Erythroblast (primary cell): ENCODE measurements around the gene COBL.

Source experiments
- DNase-seq, 2 experiments: peaks; one replicate each; lab custom pipeline; 2025; lab: John Stamatoyannopoulos, UW
- GATA1 ChIP-seq: IDR thresholded peaks from 2 replicates; pipeline ENCODE4 v1.6.1; 2011; ENCODE audit warnings: low read depth, mild to moderate bottlenecking, control low read depth, low read length, moderate library complexity
- POLR2A ChIP-seq: IDR thresholded peaks from 2 replicates; pipeline ENCODE4 v1.6.1; 2011; ENCODE audit warnings: mild to moderate bottlenecking, low read length

Gene COBL, protein sequence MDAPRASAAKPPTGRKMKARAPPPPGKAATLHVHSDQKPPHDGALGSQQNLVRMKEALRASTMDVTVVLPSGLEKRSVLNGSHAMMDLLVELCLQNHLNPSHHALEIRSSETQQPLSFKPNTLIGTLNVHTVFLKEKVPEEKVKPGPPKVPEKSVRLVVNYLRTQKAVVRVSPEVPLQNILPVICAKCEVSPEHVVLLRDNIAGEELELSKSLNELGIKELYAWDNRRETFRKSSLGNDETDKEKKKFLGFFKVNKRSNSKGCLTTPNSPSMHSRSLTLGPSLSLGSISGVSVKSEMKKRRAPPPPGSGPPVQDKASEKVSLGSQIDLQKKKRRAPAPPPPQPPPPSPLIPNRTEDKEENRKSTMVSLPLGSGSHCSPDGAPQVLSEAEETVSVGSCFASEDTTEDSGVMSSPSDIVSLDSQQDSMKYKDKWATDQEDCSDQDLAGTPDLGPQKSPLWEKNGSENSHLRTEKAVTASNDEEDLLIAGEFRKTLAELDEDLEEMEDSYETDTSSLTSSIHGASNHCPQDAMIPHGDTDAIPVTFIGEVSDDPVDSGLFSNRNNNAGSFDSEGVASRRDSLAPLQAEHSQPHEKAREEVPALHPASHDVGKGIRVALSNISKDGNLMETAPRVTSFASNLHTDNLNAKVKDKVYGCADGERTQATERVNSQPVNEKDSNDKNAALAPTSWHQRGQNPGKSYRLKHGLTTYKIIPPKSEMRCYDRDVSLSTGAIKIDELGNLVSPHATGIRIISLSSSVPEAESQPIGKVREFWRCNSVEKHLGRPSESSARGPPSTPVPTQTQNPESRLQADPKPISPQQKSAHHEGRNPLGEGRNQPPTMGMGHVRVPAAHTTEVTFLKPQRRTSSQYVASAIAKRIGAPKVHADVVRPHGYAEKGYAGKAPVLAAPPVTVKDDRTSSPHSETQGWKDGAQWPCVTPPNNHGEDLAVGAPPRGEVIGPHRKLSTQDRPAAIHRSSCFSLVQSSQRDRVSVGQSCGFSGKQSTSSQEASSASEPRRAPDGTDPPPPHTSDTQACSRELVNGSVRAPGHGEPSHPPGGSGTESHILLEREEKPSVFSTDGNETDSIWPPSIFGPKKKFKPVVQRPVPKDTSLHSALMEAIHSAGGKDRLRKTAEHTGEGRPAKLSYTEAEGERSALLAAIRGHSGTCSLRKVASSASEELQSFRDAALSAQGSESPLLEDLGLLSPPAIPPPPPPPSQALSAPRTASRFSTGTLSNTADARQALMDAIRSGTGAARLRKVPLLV

DNA sequence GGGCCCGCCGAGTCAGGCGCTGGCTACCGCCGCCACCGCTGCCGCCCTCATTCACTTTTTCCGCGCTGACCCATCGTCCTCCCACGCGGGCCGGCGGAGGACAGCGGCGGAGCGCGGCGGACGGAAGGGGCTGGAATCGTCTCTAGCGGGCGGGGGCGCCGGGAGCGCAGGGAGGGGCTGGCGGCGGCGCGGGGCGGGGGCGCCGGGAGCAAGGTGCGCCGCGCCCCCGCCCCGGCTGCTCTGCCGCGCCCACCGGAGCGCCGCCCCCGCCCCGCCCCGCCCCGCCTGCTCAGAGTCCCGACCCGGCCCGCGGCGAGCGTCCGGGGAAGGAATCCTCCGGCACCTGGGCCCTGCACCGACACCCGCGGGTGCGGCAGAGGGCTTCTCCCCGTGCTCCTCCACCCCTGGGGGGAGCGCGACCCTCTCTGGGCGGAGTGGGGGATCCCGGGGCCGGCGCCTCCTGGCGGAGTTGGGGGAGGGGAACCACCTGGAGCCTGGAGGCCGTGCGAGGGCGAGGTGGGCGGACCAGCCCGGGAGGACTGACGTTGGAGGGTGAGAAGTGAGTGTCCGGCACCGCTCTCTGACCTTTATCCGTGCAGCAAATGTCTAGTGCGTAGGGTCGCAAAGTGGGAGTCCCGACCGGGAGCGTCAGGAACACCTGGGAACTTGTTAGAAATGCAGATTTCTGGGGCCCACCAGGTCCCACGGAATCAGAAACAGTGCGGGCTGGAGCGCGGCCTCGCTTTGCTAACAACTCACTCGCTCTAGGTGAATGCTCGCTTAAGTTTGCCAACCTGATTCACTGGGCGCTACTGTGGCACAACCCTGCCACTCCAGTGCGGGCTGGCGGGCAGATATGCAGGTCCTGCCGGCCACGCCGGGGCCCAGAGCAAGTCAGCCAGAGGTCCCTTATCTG, at the start of gene COBL:
Gene COBL (minus strand): TSS at position 144 of the 916 bp plus-strand sequence. CDS start 176 bp downstream, outside the sequence.
- TF ChIP-seq POLR2A (no peak), GATA1 (no peak)
- DNase-seq: no peak

DNA sequence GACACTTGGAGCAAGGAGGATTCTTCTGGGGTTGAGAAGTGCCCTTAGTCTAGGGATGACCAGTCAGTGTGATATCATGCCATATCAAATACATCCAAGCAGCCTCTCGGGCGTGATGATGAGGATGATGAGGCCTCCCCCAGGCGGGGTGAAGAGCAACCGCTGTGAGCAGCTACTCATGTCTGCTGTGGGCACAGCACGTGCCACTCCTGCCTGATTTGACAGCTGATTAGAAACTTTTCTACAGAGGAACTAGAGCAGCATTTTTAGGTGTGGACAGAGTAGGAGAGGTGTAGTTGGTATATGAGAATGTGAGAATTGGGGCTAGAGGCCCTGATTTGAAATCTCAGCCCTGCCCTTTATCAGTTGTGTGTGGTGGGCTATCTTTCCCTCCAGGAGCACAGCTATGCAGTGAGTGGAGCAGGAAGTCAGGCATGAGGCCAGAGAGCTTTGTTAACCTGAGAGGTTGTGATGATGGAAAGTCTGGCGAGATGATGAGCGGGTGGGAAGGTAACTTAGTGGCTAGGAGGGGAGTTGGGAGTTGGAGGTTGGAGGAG, 49.6 kb upstream of the COBL start:
- no peak for TF ChIP-seq GATA1
- no peak for TF ChIP-seq POLR2A
- DNase-seq: no peak

DNA sequence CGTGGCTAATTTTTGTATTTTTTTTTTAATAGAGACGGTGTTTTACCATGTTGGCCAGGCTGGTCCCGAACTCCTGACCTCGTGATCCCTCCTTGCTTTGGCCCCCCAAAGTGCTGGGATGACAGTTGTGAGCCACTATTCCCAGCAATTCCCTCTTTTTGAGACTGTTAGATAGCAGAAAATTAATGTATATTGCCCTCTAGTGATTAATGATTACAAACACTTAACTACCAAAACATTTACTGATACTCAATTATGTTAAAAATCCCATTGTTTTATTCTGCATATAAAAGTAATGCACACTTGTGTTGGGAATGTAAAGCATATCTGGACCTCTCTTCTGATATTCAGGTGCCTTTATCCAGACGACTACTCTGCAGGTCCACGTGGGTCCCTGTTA, 41.2 kb upstream of the COBL start:
- DNase-seq: no peak
- TF ChIP-seq POLR2A (no peak), GATA1 (no peak)

DNA sequence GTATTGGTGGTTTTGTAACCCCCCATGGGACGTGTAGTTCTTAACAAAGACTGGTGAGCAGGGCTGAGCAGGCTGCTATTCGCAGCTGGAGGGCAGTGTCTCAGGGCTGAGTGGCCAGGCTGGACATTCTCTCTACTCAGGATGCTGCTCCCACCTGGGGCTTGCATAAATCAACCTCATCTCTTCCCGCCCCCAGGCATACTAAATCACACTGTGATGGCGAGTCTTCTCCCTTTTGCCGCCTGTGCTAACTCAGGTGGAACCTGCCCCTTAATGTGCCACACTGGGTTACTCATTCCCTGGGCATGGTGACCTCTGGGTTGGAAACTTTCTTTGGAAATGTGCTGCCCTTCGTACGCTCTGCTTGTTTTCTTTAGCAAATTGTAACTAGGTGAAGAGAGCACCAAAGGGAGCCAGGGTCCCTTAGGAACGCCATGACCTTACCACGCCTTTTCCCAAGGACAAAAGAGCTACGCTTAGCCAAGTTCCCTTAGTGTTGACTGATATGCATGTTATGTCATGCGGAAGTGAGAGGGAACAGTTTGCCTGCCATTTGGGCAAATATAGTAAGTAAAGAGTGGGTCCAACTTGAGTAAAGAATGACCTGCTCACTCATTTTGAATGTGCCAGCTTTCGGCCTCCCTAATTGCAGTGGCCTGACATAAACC, 40.4 kb upstream of the COBL start:
- TF ChIP-seq GATA1 (no peak), POLR2A (no peak)
- no peak for DNase-seq

DNA sequence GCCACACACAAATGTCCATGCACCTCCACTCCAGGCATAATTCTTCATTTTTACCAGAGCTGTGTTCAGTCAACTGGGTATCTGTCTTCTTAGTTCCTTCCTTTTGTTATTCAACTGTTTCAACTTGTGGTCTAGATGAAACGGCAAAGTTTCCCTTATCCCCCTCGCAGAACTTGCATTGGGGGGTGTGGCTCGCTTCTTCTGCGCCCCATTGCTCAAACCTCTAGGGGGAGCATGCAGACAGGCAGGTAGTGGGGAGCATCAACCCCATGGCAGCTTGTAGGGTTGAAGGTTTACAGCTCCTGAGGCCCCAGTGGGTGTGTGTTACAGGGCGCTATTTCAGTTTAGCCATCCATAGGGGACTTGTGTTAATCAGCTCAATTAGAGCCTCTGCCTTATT, 38.3 kb upstream of the COBL start:
- TF ChIP-seq POLR2A (no peak), GATA1 (no peak)
- DNase-seq: peak; percentile 7 to 12

DNA sequence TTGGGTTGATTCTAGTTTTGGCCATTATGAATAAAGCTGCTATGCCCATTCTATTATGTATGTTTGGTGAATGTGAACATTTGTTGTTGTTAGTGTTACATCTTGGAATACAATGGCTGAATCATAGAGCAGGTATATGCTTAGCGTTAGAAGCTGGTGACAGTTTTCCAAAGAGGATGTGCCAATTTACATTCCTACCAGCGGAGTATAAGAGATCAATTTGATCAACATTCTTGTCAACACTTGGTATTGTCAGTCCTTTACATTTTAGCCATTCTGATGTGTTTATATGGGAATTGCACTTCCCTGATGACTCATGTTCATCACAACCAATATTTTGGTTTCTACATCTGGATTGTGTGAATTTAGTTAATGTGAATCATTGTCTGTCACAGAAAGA, 37.8 kb upstream of the COBL start:
- DNase-seq: no peak
- no peak for TF ChIP-seq POLR2A
- TF ChIP-seq GATA1: no peak

DNA sequence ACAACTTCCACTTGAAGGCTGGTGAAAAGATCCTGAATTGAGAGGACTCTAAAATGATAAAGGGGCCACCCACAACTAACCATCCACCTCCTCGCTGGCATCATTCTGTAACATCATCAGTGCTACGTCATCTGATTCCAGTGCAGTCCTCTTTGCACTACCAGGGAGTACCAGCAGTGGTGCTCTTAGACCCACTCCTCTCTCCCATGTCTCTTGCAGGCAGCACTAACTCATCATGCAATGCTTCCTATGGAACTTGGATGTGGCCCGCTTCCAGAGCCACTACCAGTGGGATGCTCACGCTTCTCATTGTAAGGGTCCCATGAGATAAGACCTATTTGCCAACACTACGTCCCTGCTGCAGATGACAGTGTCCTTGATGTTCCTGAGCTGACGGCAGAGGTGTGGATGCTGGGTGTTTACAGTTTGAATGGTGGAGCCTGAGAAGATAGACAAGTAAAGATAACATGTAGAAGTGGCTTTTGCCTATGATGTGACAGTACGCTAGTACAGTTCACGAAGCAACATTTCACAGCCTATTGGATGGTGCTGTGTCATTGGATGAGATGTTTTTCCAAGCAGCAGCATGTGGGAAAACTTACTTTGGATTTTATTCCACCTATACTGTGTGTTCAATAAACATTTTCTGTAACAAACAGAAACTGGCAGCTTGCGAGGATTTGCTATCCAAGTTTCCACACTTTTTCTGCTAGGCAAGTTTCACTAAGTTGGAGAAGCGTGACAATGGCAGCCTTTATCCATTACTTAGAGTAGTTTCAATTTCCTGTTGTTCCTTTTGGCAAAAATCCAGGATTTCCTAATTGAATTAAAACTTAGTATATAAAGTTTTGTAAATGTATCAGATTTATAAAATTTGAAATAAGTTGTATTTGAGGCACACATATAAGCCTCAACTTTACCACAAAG, 35.8 kb upstream of the COBL start:
- TF ChIP-seq POLR2A (no peak), GATA1 (no peak)
- peak in 1 of 2 experiments; percentile 1 for DNase-seq

DNA sequence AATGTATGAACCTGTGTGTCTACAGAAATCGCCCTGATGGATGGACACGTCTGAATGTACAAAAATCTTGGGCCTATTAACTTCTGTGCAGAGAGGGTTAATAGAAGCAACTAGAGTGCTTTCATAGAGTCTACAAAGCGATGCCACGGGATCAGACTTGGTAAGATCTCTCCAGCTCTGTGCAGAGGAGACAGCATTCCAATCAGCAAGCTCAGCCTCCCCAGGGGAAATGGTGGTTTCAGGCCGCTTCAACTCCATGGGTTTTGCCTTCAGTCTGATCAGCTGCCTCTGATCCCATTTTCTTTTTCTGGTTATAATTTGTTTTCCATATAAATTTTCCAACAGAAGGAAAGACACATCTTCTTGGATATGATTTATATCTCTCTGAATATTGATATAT, 35.1 kb upstream of the COBL start:
- no peak for DNase-seq

DNA sequence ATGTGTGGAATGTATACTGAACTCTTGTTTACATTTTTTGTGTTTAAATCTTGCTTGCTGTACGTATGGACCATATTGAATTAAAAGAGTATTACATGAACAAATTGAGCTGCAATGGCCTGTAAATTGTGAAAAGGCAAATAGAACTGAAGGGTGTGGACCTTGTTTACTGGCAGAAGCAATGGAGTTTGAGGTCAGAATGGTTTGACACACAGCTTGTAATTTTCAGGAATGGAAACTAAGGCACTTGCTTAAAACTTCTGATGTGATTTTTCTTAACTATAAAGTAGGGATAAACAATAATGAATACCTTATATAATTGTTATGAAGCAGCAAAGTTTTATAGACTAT, 33.9 kb upstream of the COBL start:
- DNase-seq: no peak
- TF ChIP-seq GATA1: no peak
- no peak for TF ChIP-seq POLR2A

More for the DNA sequence above, 35.1 kb upstream of the COBL start:
- TF ChIP-seq GATA1 (no peak), POLR2A (no peak)

DNA sequence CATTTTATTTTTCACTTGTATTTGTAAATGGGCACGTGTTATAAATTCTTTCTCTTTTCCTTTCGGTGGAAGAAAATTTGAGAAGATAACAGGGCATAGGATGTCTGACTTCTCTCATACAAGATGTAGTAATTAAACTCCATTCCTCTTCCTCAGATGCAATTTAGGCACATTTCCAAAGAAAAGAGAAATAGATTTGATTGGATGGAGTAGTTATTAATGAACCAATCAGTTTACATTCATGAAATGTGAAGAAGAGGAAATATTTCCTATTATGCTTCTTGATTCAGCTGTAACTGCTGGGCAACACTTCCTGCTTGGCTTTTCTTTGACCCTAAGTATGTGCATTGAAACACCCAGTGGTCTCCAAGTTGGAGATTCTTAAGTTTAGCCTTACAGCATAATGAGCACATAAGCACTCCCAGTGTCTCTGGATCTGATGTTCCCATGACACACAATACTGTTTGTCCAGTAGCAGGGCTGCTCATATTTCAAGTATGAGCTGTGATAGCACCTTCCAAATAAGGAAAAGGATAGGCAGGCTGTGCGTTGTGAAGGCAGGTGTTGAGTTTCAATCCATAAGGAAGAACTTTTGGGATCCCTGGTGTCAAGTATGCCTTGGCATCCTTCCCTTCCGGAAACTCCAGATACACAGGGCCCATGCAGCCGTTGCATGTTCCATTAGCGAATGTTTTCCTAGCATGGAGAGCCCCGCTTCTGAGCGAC, 33.4 kb upstream of the COBL start:
- DNase-seq: no peak
- TF ChIP-seq POLR2A (no peak), GATA1 (no peak)

DNA sequence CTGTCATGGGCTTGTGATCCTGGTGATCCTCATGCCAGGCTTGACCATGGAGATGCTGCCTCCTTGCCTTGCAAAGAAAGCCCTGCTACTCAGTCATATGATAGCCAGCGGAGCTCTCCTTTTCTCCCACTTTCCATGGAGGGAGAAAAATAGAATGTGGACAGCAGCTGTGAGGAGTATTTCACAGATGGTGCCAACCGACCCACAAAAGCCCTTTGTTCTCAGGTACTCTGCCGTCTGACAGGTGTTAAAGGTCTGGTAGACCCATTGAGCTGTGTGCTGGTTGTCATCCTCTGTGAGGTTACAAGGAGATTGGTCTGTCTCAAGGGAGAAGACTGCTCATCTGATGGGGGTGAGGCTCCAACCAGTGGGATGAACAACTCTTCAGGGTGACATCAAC, 29.5 kb upstream of the COBL start:
- no peak for DNase-seq

More for the DNA sequence above, 29.5 kb upstream of the COBL start:
- no peak for TF ChIP-seq POLR2A
- no peak for TF ChIP-seq GATA1
